SK-N-MC (cell line): Measurements from ENCODE around the gene ADAM33.

Experiments
- EZH2 ChIP-seq: fragments of 200-600 bp; sonication (generic); IDR thresholded peaks from one replicate; pipeline ENCODE4 v1.6.1; 2017; ENCODE audit warnings: antibody characterized with exemption
- FOXP2 ChIP-seq: optimal IDR thresholded peaks from 2 replicates; pipeline ENCODE3; 2011; ENCODE audit warnings: mild to moderate bottlenecking, moderate library complexity; ENCODE audit not compliant: insufficient read depth; ENCODE audit errors: extremely low read length, control extremely low read depth
- POLR2AphosphoS5 ChIP-seq: IDR thresholded peaks from 2 replicates; pipeline ENCODE4 v1.6.1; 2012; ENCODE audit warnings: mild to moderate bottlenecking, low read depth, low read length, borderline replicate concordance

DNA sequence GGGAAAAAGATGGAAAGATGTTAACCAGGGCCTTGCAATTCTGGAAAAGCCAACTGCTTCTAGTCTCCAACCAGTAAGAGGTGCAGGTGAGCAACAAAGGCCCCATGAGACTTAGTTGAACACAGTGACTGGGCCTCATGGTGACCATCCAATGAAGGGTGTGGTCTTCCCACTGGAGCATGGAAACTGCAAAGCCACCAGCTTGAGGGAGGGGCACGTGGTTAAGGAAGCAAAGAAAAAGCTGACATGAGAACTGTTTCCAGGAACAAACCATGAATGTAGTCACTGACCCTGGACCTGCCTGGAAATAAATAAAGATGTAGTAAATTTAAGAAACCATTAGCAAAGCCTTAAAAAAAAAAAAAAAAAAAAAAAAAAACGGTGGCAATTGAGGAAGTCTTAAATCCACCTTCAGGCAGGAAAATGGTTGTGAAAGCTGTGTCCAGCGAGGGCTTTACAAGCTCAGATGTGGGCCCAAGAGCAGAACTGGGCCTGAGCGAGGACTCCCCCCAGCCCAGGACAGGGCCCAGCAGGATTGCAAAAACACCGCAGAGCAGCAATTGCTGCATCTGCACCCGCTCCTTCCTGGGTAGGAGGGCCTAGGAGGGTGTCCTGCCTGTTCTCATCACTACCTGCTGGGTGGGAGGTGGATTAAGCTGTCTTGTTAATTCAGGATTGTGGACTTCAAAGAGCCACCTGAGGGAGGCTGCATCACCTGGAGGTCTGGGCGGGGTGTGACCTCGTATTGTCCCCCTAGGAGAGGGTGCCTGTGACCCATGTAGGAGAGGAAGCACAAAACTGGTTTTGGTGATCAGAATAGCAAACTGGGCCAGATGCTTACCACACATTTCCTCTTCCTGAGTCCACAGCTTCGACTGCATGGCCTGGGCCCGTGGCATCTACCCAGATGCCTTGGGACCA lies 28.9 kb downstream of the ADAM33 start:
- TF ChIP-seq POLR2AphosphoS5: no peak
- TF ChIP-seq EZH2: no peak
- TF ChIP-seq FOXP2: no peak
